Effector memory CD4-positive, alpha-beta T cell (primary cell): Measurements from ENCODE around the gene CMSS1.

Experiments used
- DNase-seq, 3 donors: peaks; one replicate each; pipeline ENCODE4 v3.0.0-alpha.2; 2020
- H3K27ac ChIP-seq: 2 replicates; pipeline ENCODE4 v1.7.0; 2013; ENCODE audit warnings: mild to moderate bottlenecking, low read length, moderate library complexity; ENCODE audit not compliant: insufficient read depth, poor library complexity, severe bottlenecking
- H3K27me3 ChIP-seq: replicated peaks from 2 replicates; pipeline ENCODE4 v1.7.0; 2013; ENCODE audit warnings: mild to moderate bottlenecking, low read length; ENCODE audit not compliant: insufficient read depth, control insufficient read depth, poor library complexity, severe bottlenecking
- H3K36me3 ChIP-seq: 2 replicates; pipeline ENCODE4 v1.7.0; 2013; ENCODE audit warnings: mild to moderate bottlenecking, low read length, moderate library complexity; ENCODE audit not compliant: control insufficient read depth, insufficient read depth
- H3K4me1 ChIP-seq: 2 replicates; pipeline ENCODE4 v1.7.0; 2013; ENCODE audit warnings: low read length, mild to moderate bottlenecking; ENCODE audit not compliant: control insufficient read depth, insufficient read depth, poor library complexity, severe bottlenecking
- H3K4me3 ChIP-seq: 2 replicates; pipeline ENCODE4 v1.7.0; 2013; ENCODE audit warnings: low read length, low read depth, mild to moderate bottlenecking; ENCODE audit not compliant: insufficient read depth, poor library complexity, severe bottlenecking
- H3K9me3 ChIP-seq: 2 replicates; pipeline ENCODE4 v1.7.0; 2013; ENCODE audit warnings: mild to moderate bottlenecking, low read length, moderate library complexity; ENCODE audit not compliant: control insufficient read depth

The CMSS1 gene

GRCh38 chr3:99941211-99941610 is 123.5 kb downstream of the CMSS1 start:
- Histone ChIP-seq H3K27me3 (no peaks in the 10 kb centered on the region), H3K9me3 (no peaks in the 10 kb centered on the region), H3K4me1 (no peaks in the 10 kb centered on the region), H3K36me3 (no peaks in the 10 kb centered on the region), H3K4me3 (no peak overlapping the region), H3K27ac (no peak overlapping the region)
- no peak for DNase-seq

- no peaks in the 10 kb centered on the region for H3K9me3 ChIP-seq
- H3K4me1 ChIP-seq = no peaks in the 10 kb centered on the region
- no peaks in the 10 kb centered on the region for H3K36me3 ChIP-seq
- H3K27me3 ChIP-seq = no peaks in the 10 kb centered on the region
- no peak overlapping the region for H3K4me3 ChIP-seq
- H3K27ac ChIP-seq = no peak overlapping the region
- DNase-seq = no peak
These were observed 126.5 kb downstream of the CMSS1 start for GRCh38 chr3:99943931-99944761.

GRCh38 chr3:99945328-99945995 is 127.8 kb downstream of the CMSS1 start:
- Histone ChIP-seq H3K36me3 (no peaks in the 10 kb centered on the region), H3K27ac (no peak overlapping the region), H3K9me3 (no peaks in the 10 kb centered on the region), H3K4me3 (no peak overlapping the region), H3K4me1 (no peaks in the 10 kb centered on the region), H3K27me3 (no peaks in the 10 kb centered on the region)
- DNase-seq = no peak

- no peaks in the 10 kb centered on the region for H3K36me3 ChIP-seq
- H3K9me3 ChIP-seq = no peaks in the 10 kb centered on the region
- no peak overlapping the region for H3K4me3 ChIP-seq
- no peak overlapping the region for H3K27ac ChIP-seq
- no peaks in the 10 kb centered on the region for H3K27me3 ChIP-seq
- DNase-seq = no peak
- no peaks in the 10 kb centered on the region for H3K4me1 ChIP-seq
These were observed 129.7 kb downstream of the CMSS1 start for GRCh38 chr3:99947356-99947755.

- H3K4me3 ChIP-seq = no peak overlapping the region
- no peak for DNase-seq
- no peak overlapping the region for H3K27ac ChIP-seq
- H3K36me3 ChIP-seq = no peaks in the 10 kb centered on the region
- no peaks in the 10 kb centered on the region for H3K4me1 ChIP-seq
- no peaks in the 10 kb centered on the region for H3K9me3 ChIP-seq
- H3K27me3 ChIP-seq = no peaks in the 10 kb centered on the region
These were observed 130.9 kb downstream of the CMSS1 start for GRCh38 chr3:99948467-99949089.

- DNase-seq = no peak
- H3K27me3 ChIP-seq = no peaks in the 10 kb centered on the region
- H3K4me1 ChIP-seq = no peaks in the 10 kb centered on the region
These were observed 132.5 kb downstream of the CMSS1 start for GRCh38 chr3:99949956-99950670.

GRCh38 chr3:99950921-99951320 is 133.3 kb downstream of the CMSS1 start:
- Histone ChIP-seq H3K4me1 (no peaks in the 10 kb centered on the region), H3K9me3 (no peaks in the 10 kb centered on the region), H3K27ac (no peak overlapping the region), H3K36me3 (no peaks in the 10 kb centered on the region), H3K4me3 (no peak overlapping the region), H3K27me3 (no peaks in the 10 kb centered on the region)
- no peak for DNase-seq

More at GRCh38 chr3:99949956-99950670, 132.5 kb downstream of the CMSS1 start:
- Histone ChIP-seq H3K27ac (no peak overlapping the region), H3K9me3 (no peaks in the 10 kb centered on the region), H3K4me3 (no peak overlapping the region), H3K36me3 (no peaks in the 10 kb centered on the region)

GRCh38 chr3:99951701-99952100 is 134.0 kb downstream of the CMSS1 start:
- H3K4me1 ChIP-seq = no peaks in the 10 kb centered on the region
- DNase-seq = no peak
- no peaks in the 10 kb centered on the region for H3K9me3 ChIP-seq
- H3K27ac ChIP-seq = no peak overlapping the region
- no peak overlapping the region for H3K4me3 ChIP-seq
- no peaks in the 10 kb centered on the region for H3K27me3 ChIP-seq
- H3K36me3 ChIP-seq = no peaks in the 10 kb centered on the region

GRCh38 chr3:99952306-99952705 is 134.6 kb downstream of the CMSS1 start:
- H3K4me3 ChIP-seq = no peak overlapping the region
- no peak for DNase-seq
- no peaks in the 10 kb centered on the region for H3K36me3 ChIP-seq
- no peak overlapping the region for H3K27ac ChIP-seq
- no peaks in the 10 kb centered on the region for H3K27me3 ChIP-seq
- H3K4me1 ChIP-seq = no peaks in the 10 kb centered on the region
- no peaks in the 10 kb centered on the region for H3K9me3 ChIP-seq
